MCF 10A (cell line): ENCODE measurements around the gene SWT1. TPM values are rescaled to one million over a fixed set of nuclear protein-coding genes. Genes with fewer than 3 reads are reported as not detected.

Experiments used
- BruUV-seq: library from RNA; stranded (reverse); fragments of 400-500 nt; replicated peaks from 2 replicates; lab custom pipeline; 2021; lab: Mats Ljungman, UMichigan
- CTCF ChIA-PET: fragments of 300-600 bp; sonication (Branson Sonifier 250); formaldehyde crosslinking; extraction: SDS; loops from one replicate; lab custom pipeline; 2021; ENCODE audit warnings: antibody characterized with exemption, inconsistent platforms; lab: Yijun Ruan, JAX
- POLR2A ChIA-PET: fragments of 300-600, 350-650 bp; sonication (Branson Sonifier 250); formaldehyde crosslinking; extraction: SDS; loops from one replicate; lab custom pipeline; 2020; ENCODE audit warnings: antibody characterized with exemption, inconsistent platforms; lab: Yijun Ruan, JAX
- DNase-seq: peaks from one replicate; pipeline ENCODE4 v3.0.0-alpha.2; 2018; ENCODE audit not compliant: unreplicated experiment
- H3K27ac Mint-ChIP-seq: one replicate; pipeline ENCODE4 v1.8.0; 2022; ENCODE audit warnings: mild to moderate bottlenecking, low read depth, mixed read lengths; ENCODE audit not compliant: unreplicated experiment
- H3K27me3 Mint-ChIP-seq: one replicate; pipeline ENCODE4 v1.8.0; 2022; ENCODE audit warnings: mixed read lengths; ENCODE audit not compliant: insufficient read depth, unreplicated experiment
- H3K36me3 Mint-ChIP-seq: one replicate; pipeline ENCODE4 v1.8.0; 2022; ENCODE audit warnings: mild to moderate bottlenecking, moderate library complexity, mixed read lengths; ENCODE audit not compliant: insufficient read depth, unreplicated experiment
- H3K4me1 Mint-ChIP-seq: one replicate; pipeline ENCODE4 v1.8.0; 2022; ENCODE audit warnings: mixed read lengths; ENCODE audit not compliant: insufficient read depth, unreplicated experiment
- H3K4me3 Mint-ChIP-seq: one replicate; pipeline ENCODE4 v1.8.0; 2022; ENCODE audit warnings: mild to moderate bottlenecking, moderate library complexity, mixed read lengths; ENCODE audit not compliant: unreplicated experiment
- H3K9me3 Mint-ChIP-seq: one replicate; pipeline ENCODE4 v1.8.0; 2022; ENCODE audit warnings: mixed read lengths; ENCODE audit not compliant: unreplicated experiment
- CTCF ChIP-seq: fragments of 200-600 bp; IDR thresholded peaks from one replicate; pipeline ENCODE4 v1.8.0; 2022; ENCODE audit warnings: antibody characterized with exemption, mild to moderate bottlenecking; ENCODE audit not compliant: unreplicated experiment
- intact Hi-C: fragments of 100-400 bp; cut with micrococcal nuclease; formaldehyde crosslinking; loops from 2 replicates; pipeline ENCODE4 v1.14.1; 2022
- total RNA-seq: library from RNA; stranded (reverse); gene quantifications from 2 replicates; pipeline ENCODE4 v1.2.3, GENCODE V29; 2022

The SWT1 gene
- total RNA-seq, 1 experiment from 2014 or later = 2.1 TPM

DNA sequence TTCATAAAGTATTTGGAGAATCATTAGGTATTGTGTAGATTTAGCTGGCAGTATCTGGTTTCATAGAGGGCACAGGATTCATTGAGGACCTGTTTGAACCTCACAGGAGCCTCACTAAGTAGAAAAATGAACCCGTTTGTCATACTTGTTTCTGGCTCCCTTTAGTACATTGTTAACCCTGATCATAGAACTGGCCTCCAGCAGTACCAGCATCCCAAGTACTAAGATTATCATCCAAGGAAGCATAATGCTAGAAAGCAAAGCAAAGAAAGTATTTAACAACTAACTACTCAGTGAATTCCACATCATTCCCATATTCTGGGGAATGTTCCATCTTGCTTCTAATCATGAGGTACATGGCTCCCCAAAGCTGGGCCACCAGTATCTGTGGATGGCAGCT is 105.2 kb downstream of the SWT1 start:
- CTCF ChIA-PET = no interaction called here
- H3K4me3 Mint-ChIP-seq = no peak overlapping the region
- intact Hi-C loops = no loop called here

DNA sequence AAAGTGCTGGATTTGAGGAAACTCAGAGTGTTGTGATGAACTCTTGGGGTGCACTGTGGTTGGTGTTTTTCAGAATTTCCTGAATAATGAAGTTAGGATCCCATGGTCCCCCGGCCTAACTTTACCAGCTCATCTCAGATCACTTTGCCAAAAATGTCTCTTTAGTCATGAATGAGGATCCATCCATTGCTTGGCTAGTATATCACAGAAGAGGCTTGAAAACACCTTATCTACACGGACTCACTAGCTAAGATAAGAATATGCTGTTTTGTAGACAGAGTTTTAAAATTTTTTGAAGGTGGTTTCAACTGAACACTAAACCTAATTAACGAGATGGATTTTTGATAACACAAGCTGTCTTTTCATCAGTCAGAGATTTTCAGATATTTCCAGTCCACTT is 106.3 kb downstream of the SWT1 start:
- Mint-ChIP-seq H3K4me1 (no peaks in the 10 kb centered on the region), H3K4me3 (no peak overlapping the region), H3K9me3 (no peaks in the 10 kb centered on the region), H3K27me3 (no peaks in the 10 kb centered on the region), H3K27ac (no peak overlapping the region), H3K36me3 (no peaks in the 10 kb centered on the region)
- intact Hi-C loops = no loop called here
- DNase-seq = no peak
- CTCF ChIA-PET = interaction anchor here (0.6 to 1.2 kb wide), 6 partner anchors 9 to 795 kb away, joined by 3 to 5 read pairs (median 3); no protein-coding TSS in a partner anchor
- TF ChIP-seq CTCF = no peak
- POLR2A ChIA-PET = no interaction called here
- no TSS peak for BruUV-seq

More for the DNA sequence above, 105.2 kb downstream of the SWT1 start:
- POLR2A ChIA-PET = no interaction called here
- Mint-ChIP-seq H3K4me1 (no peaks in the 10 kb centered on the region), H3K9me3 (no peaks in the 10 kb centered on the region), H3K27ac (no peak overlapping the region), H3K27me3 (no peaks in the 10 kb centered on the region), H3K36me3 (no peaks in the 10 kb centered on the region)
- no TSS peak for BruUV-seq
- no peak for TF ChIP-seq CTCF
- no peak for DNase-seq

GRCh38 chr1:185263780-185264179 is 106.8 kb downstream of the SWT1 start:
- CTCF ChIA-PET = interaction anchor here (0.6 to 2.0 kb wide), 7 partner anchors 8 to 794 kb away, joined by 3 to 6 read pairs (median 4); no protein-coding TSS in a partner anchor
- POLR2A ChIA-PET = no interaction called here
- Mint-ChIP-seq H3K27ac (no peak overlapping the region), H3K27me3 (no peaks in the 10 kb centered on the region), H3K4me1 (no peaks in the 10 kb centered on the region), H3K4me3 (no peak overlapping the region), H3K9me3 (no peaks in the 10 kb centered on the region), H3K36me3 (no peaks in the 10 kb centered on the region)
- TF ChIP-seq CTCF = no peak
- intact Hi-C loops = no loop called here
- no TSS peak for BruUV-seq
- no peak for DNase-seq

DNA sequence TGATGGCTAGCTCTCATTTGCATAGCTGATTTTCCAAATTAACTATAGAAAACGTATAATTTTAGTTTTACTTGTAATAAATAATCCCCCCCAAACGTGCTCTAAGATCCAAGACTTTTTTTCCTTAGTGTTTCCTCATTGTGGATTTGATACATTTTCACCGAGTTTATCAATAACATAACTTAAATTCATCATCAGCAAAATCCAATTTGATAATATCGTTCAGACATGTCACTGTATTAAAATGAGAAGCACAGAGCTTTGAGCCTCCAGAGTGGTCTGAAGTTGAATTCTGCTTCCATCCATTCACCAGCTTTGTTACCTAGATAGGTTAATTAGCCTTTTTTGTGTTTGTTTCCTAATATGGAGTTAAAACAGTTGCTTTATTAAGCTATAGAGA is 108.3 kb downstream of the SWT1 start:
- DNase-seq = no peak
- Mint-ChIP-seq H3K4me1 (no peaks in the 10 kb centered on the region), H3K9me3 (no peaks in the 10 kb centered on the region), H3K4me3 (no peak overlapping the region), H3K36me3 (no peaks in the 10 kb centered on the region), H3K27me3 (no peaks in the 10 kb centered on the region), H3K27ac (no peak overlapping the region)
- ChIA-PET POLR2A (interaction anchor here (0.7 to 1.0 kb wide), 3 partner anchors 14 to 36 kb away, joined by 3 read pairs; no protein-coding TSS in a partner anchor), CTCF (interaction anchor here (0.6 to 2.0 kb wide), 7 partner anchors 10 to 416 kb away, joined by 4 to 6 read pairs (median 4); no protein-coding TSS in a partner anchor)
- BruUV-seq = no TSS peak
- intact Hi-C loops = no loop called here
- TF ChIP-seq CTCF = no peak
